Right lobe of liver (tissue), 6 donors: ENCODE data around the gene KCNK3. TPM values are rescaled to one million over a fixed set of nuclear protein-coding genes. Genes with fewer than 3 reads are reported as not detected.

ENCODE experiments used
- ATAC-seq, 4 donors: fragments of 200-7000 bp; cut with Tn5 transposase; one replicate each; pipeline ENCODE4 v1.9.1; 2020; ENCODE audit warnings: mild to moderate bottlenecking in 4 of 4, moderate library complexity in 4 of 4
- DNase-seq, 3 donors: peaks; one replicate each; pipeline ENCODE4 v3.0.0-alpha.2; 2020
- H3K27ac ChIP-seq, 3 donors: fragments of 200-600 bp; one replicate each; pipeline ENCODE4 v1.8.0; 2022
- H3K27me3 ChIP-seq, 2 donors: fragments of 200-600 bp; one replicate each; pipeline ENCODE4 v1.8.0; 2022
- H3K36me3 ChIP-seq, 4 donors: fragments of 200-600 bp; sonication (generic) in 1 of 4; one replicate each; pipeline versions ENCODE4 v1.5.1 to v1.8.0; 2017 to 2022; ENCODE audit warnings: control low read depth in 1 of 4
- H3K4me1 ChIP-seq, 4 donors: fragments of 200-600 bp; sonication (generic) in 1 of 4; one replicate each; pipeline versions ENCODE4 v1.5.1 to v1.8.0; 2017 to 2022; ENCODE audit warnings: control low read depth in 1 of 4
- H3K4me3 ChIP-seq, 3 donors: fragments of 200-600 bp; one replicate each; pipeline ENCODE4 v1.8.0; 2022
- H3K9me3 ChIP-seq, 4 donors: fragments of 200-600 bp; sonication (generic) in 1 of 4; one replicate each; pipeline versions ENCODE4 v1.5.1 to v1.8.0; 2017 to 2022; ENCODE audit warnings: control low read depth in 1 of 4
- POLR2A ChIP-seq: fragments of 450-650 bp; IDR thresholded peaks from one replicate; pipeline ENCODE4 v1.6.1; 2017; ENCODE audit warnings: antibody characterized with exemption, mild to moderate bottlenecking
- WGBS: methylation state at CpG from one replicate; pipeline ENCODE4 v1.1.6; 2018; ENCODE audit warnings: low coverage, low lambda C conversion rate; ENCODE audit not compliant: insufficient coverage; ENCODE audit errors: missing lambda C conversion rate; 5-methylcytosine and 5-hydroxymethylcytosine counted together
- intact Hi-C, 2 donors: fragments of 100-400 bp; cut with DNase I; formaldehyde crosslinking; loops; one replicate each; pipeline versions ENCODE4 v1.11.2 to v1.14.1; 2022
- total RNA-seq, 6 experiments: library from RNA; depleted of rRNA in 2 of 6; stranded (reverse); fragments of >200 nt in 2 of 6; fragmentation: NEBNext Ultra II Directional in 3 of 6; extraction: Animal tissue kit (Norgen Biotek cat#: 25700) in 3 of 6; gene quantifications; one replicate each; pipeline versions ENCODE4 v1.1.0 to v1.2.4, GENCODE V29; 2016 to 2023
- TF ChIP-seq, protein P1 (sequence below), 4 donors: fragments of 200-600 bp in 3 of 4; fragments of 450-650 bp in 1 of 4; IDR thresholded peaks; one replicate each; pipeline versions ENCODE4 v1.5.1 to v1.8.0; 2016 to 2022; ENCODE audit warnings: antibody characterized with exemption in 4 of 4, mild to moderate bottlenecking in 2 of 4
- donor health status: DM: no; HTN: yes; CAD: no.
- donor health status: DM: no; HTN: no; CAD: no.
- donor health status: DM: no; HTN: no; CAD: no.
- donor health status: DM: no; HTN: yes; CAD: no.
- donor health status: DM: no; HTN: yes; CAD: no.

The KCNK3 gene
- total RNA-seq, 6 experiments from 2014 or later: 0.18 to 0.43 (median 0.33) TPM

DNA sequence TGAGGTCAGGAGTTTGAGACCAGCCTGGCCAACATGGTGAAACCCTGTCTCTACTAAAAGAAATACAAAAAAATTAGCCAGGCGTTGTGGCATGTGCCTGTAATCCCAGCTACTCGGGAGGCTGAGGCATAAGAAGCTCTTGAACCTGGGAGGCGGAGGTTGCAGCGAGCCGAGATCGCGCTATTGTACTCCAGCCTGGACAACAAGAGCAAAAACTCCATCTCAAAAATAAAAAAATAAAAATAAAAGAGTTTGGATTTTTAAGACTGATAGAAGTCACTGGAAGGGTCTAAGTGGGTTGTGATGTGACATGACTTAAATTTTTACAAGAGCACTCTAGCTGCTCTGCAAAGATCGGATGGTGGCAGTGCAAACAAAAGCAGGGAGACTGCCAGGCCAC, 15.9 kb downstream of the KCNK3 start:
- Histone ChIP-seq H3K36me3 (no peaks in the 10 kb centered on the region), H3K27me3 (no peaks in the 10 kb centered on the region), H3K9me3 (no peaks in the 10 kb centered on the region), H3K4me3 (no peak overlapping the region), H3K27ac (no peak overlapping the region), H3K4me1 (no peaks in the 10 kb centered on the region)
- TF ChIP-seq, protein P1, sequence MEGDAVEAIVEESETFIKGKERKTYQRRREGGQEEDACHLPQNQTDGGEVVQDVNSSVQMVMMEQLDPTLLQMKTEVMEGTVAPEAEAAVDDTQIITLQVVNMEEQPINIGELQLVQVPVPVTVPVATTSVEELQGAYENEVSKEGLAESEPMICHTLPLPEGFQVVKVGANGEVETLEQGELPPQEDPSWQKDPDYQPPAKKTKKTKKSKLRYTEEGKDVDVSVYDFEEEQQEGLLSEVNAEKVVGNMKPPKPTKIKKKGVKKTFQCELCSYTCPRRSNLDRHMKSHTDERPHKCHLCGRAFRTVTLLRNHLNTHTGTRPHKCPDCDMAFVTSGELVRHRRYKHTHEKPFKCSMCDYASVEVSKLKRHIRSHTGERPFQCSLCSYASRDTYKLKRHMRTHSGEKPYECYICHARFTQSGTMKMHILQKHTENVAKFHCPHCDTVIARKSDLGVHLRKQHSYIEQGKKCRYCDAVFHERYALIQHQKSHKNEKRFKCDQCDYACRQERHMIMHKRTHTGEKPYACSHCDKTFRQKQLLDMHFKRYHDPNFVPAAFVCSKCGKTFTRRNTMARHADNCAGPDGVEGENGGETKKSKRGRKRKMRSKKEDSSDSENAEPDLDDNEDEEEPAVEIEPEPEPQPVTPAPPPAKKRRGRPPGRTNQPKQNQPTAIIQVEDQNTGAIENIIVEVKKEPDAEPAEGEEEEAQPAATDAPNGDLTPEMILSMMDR (IDR thresholded peaks at IDR 0.05): no peak
- no peak for TF ChIP-seq POLR2A
- ATAC-seq: no peak
- intact Hi-C loops: no loop called here
- 85% methylated on average over 8 of the region's 8 CpGs for whole genome bisulfite sequencing
- no peak for DNase-seq

DNA sequence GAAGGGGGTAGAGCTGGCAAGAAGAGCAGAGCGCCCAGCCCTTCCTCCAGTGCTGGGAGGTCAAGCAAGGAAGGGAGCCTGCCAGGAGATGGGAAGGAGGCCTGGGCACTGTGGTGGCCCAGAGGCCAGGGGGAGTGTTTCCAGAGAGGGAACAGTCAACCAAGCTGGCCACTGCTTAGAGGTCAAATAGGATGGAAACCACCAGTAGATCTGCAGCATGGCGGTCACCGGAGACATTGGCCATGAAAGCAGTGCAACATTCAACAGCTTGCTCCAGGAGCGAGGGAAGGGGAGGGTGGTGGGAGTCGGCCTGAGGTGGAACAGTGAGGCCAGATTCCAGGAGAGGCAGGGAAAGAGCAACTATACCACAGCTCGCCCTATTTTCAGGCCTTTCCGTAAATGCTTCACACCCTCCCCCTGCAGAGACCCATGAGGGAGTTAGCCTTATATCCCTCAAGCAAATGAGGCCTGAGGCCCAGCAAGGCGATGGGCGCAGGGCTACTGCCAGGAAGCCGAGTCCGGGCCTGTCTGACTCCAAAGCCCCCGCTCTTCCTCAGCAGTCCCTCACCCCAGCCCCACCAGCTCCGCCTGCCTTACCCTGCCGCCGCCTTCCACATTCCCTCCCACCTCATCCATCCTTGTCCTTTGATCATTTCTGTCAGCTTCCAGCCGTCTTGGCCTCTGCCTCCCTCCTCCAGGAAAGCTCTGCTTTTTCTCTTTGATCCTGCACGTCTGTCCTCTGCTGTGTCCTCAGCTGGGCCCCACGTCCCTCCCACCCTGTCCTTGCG, 17.0 kb downstream of the KCNK3 start:
- Histone ChIP-seq H3K4me1 (no peaks in the 10 kb centered on the region), H3K27me3 (no peaks in the 10 kb centered on the region), H3K27ac (no peak overlapping the region), H3K9me3 (no peaks in the 10 kb centered on the region), H3K36me3 (no peaks in the 10 kb centered on the region), H3K4me3 (no peak overlapping the region)
- DNase-seq (no peak), ATAC-seq (no peak)
- WGBS: 79% methylated on average over 10 of the region's 19 CpGs
- TF ChIP-seq, protein P1 (IDR thresholded peaks at IDR 0.05): no peak
- no peak for TF ChIP-seq POLR2A
- intact Hi-C loops: no loop called here

DNA sequence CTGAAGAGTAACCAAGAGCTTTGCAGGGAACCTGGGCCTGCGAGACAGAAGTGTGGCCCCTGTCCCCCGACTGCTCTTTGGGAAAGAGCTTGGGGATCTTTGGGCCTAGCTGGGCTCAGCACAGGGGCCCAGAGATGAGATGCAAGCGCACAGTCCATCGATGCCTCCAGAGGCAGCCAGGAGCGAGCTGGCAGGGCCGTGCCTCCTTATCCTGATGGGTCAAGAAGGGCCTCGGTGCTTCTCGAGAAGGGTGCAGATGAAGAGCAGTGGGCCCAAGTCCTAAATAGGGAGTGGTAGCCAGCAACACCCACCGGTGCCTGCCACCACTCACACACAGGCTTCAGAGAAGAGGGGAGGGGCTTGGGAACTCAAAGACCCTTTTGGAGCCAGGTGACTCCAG, 17.6 kb downstream of the KCNK3 start:
- no peak for ATAC-seq
- H3K27ac ChIP-seq: no peak overlapping the region
- no peak for DNase-seq
- H3K4me1 ChIP-seq: no peaks in the 10 kb centered on the region
- TF ChIP-seq POLR2A: no peak
- TF ChIP-seq, protein P1 (IDR thresholded peaks at IDR 0.05): no peak
- H3K36me3 ChIP-seq: no peaks in the 10 kb centered on the region
- H3K9me3 ChIP-seq: no peaks in the 10 kb centered on the region
- intact Hi-C loops: no loop called here
- H3K4me3 ChIP-seq: no peak overlapping the region
- WGBS: no CpG with 5 or more reads among the region's 9 CpGs
- no peaks in the 10 kb centered on the region for H3K27me3 ChIP-seq

DNA sequence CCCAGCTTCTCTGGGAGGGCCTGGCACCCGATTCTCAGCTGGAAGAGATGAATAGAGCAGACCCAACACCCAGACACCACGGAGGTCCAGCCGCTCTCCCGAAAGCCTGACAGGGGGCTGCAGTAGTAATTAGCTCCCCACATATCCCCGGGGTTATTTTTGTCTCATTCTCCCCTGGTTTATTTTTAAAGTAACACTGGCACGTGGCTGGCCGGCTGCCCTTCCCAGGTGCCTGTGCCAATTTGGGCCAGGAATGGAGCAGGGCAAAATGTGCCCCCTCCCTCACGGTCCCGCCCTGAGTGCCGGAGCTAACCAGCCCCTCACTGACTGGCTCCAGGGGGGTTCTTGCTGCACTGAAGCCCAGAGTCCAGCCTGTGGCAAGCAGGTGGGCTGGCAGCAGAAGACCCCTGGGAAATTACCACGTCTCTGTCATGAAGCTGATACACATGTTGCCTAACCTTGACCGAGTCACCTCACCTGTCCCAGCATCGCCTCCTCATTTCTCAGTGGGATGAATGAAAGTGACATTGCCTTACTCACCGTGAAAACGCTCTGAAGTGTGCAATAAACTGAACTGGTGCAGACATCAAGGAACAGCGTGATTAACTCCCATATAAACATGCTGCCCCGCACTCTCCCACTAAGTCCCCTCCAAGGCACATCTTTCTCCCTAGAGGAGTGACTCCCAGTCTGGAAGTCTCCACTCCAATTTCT, 18.4 kb downstream of the KCNK3 start:
- Histone ChIP-seq H3K4me3 (no peak overlapping the region), H3K9me3 (no peaks in the 10 kb centered on the region), H3K36me3 (no peaks in the 10 kb centered on the region), H3K4me1 (no peaks in the 10 kb centered on the region), H3K27ac (no peak overlapping the region), H3K27me3 (no peaks in the 10 kb centered on the region)
- intact Hi-C loops: no loop called here
- no peak for DNase-seq
- 62% methylated on average over 13 of the region's 17 CpGs for WGBS
- no peak for ATAC-seq
- no peak for TF ChIP-seq POLR2A
- TF ChIP-seq, protein P1 (IDR thresholded peaks at IDR 0.05): no peak
